Activated CD8-positive, alpha-beta memory T cell treated with anti-CD3 and anti-CD28 coated beads, Interleukin-2, amount 10 ng/mL, durations not matched to agents 7 days and 5 days (primary cell): ENCODE results near the gene MYLK. TPM values are rescaled to one million over a fixed set of nuclear protein-coding genes. Genes with fewer than 3 reads are reported as not detected.

Source experiments
- ATAC-seq: fragments of 150-1000 bp; cut with Tn5 transposase; one replicate; pipeline ENCODE4 v1.10.0; 2021; ENCODE audit warnings: moderate library complexity
- CTCF ChIA-PET: fragments of 350-600 bp; sonication (Branson Sonifier 250); formaldehyde crosslinking; loops from one replicate; lab custom pipeline; 2021; ENCODE audit warnings: antibody characterized with exemption; lab: Charles Lee
- DNase-seq: peaks from one replicate; pipeline ENCODE4 v3.0.0-alpha.2; 2020
- H3K27ac Mint-ChIP-seq: one replicate; pipeline ENCODE4 v1.8.0; 2021; ENCODE audit warnings: mild to moderate bottlenecking, mixed read lengths
- H3K27me3 Mint-ChIP-seq: one replicate; pipeline ENCODE4 v1.8.0; 2021; ENCODE audit warnings: mixed read lengths
- H3K36me3 Mint-ChIP-seq: one replicate; pipeline ENCODE4 v1.8.0; 2021; ENCODE audit warnings: mild to moderate bottlenecking, mixed read lengths
- H3K4me1 Mint-ChIP-seq: one replicate; pipeline ENCODE4 v1.8.0; 2021; ENCODE audit warnings: mixed read lengths
- H3K4me3 Mint-ChIP-seq: one replicate; pipeline ENCODE4 v1.8.0; 2021; ENCODE audit warnings: mild to moderate bottlenecking, moderate library complexity, mixed read lengths
- H3K9me3 Mint-ChIP-seq: one replicate; pipeline ENCODE4 v1.8.0; 2022; ENCODE audit warnings: low read depth, mixed read lengths
- total RNA-seq, 2 experiments: library from RNA; stranded (reverse); gene quantifications; one replicate each; pipeline ENCODE4 v1.2.3, GENCODE V29; 2021

The MYLK gene
- total RNA-seq, 2 experiments from 2014 or later, result 0.50 to 0.96 TPM

GRCh38 chr3:123638936-123639689, 245.0 kb downstream of the MYLK start:
- Mint-ChIP-seq H3K27ac (no peak overlapping the region), H3K4me3 (no peak overlapping the region), H3K9me3 (no peaks in the 10 kb centered on the region), H3K27me3 (no peaks in the 10 kb centered on the region), H3K4me1 (no peaks in the 10 kb centered on the region), H3K36me3 (no peaks in the 10 kb centered on the region)
- no peak for DNase-seq
- CTCF ChIA-PET, result interaction anchor here (4.4 kb wide), 1 partner anchor 84 kb away, joined by 38 read pairs; no protein-coding TSS in a partner anchor
- ATAC-seq, result no peak

- no peak overlapping the region for H3K4me3 Mint-ChIP-seq
- CTCF ChIA-PET, result no interaction called here
- H3K36me3 Mint-ChIP-seq, result no peaks in the 10 kb centered on the region
- ATAC-seq, result no peak
- H3K27me3 Mint-ChIP-seq, result no peaks in the 10 kb centered on the region
- no peaks in the 10 kb centered on the region for H3K9me3 Mint-ChIP-seq
- DNase-seq, result no peak
- H3K4me1 Mint-ChIP-seq, result no peaks in the 10 kb centered on the region
- no peak overlapping the region for H3K27ac Mint-ChIP-seq
These were observed 246.3 kb downstream of the MYLK start for GRCh38 chr3:123637841-123638240.

- H3K9me3 Mint-ChIP-seq, result no peaks in the 10 kb centered on the region
- no peaks in the 10 kb centered on the region for H3K36me3 Mint-ChIP-seq
- CTCF ChIA-PET, result no interaction called here
- no peak overlapping the region for H3K4me3 Mint-ChIP-seq
- H3K27me3 Mint-ChIP-seq, result no peaks in the 10 kb centered on the region
- no peaks in the 10 kb centered on the region for H3K4me1 Mint-ChIP-seq
- DNase-seq, result no peak
- H3K27ac Mint-ChIP-seq, result no peak overlapping the region
- no peak for ATAC-seq
These were observed 247.0 kb downstream of the MYLK start for GRCh38 chr3:123637131-123637530.

- CTCF ChIA-PET, result no interaction called here
- Mint-ChIP-seq H3K9me3 (no peaks in the 10 kb centered on the region), H3K36me3 (no peaks in the 10 kb centered on the region), H3K27ac (no peak overlapping the region), H3K4me3 (no peak overlapping the region), H3K27me3 (no peaks in the 10 kb centered on the region), H3K4me1 (no peaks in the 10 kb centered on the region)
- DNase-seq (no peak), ATAC-seq (no peak)
These were observed 247.7 kb downstream of the MYLK start for GRCh38 chr3:123636431-123636841.

GRCh38 chr3:123635717-123636116, 248.4 kb downstream of the MYLK start:
- Mint-ChIP-seq H3K4me3 (no peak overlapping the region), H3K4me1 (no peaks in the 10 kb centered on the region), H3K36me3 (no peaks in the 10 kb centered on the region), H3K27ac (no peak overlapping the region), H3K9me3 (no peaks in the 10 kb centered on the region), H3K27me3 (no peaks in the 10 kb centered on the region)
- CTCF ChIA-PET, result no interaction called here
- no peak for ATAC-seq
- no peak for DNase-seq

GRCh38 chr3:123635217-123635616, 248.9 kb downstream of the MYLK start:
- Mint-ChIP-seq H3K9me3 (no peaks in the 10 kb centered on the region), H3K27ac (no peak overlapping the region), H3K36me3 (no peaks in the 10 kb centered on the region), H3K27me3 (no peaks in the 10 kb centered on the region), H3K4me3 (no peak overlapping the region), H3K4me1 (no peaks in the 10 kb centered on the region)
- DNase-seq (no peak), ATAC-seq (no peak)
- CTCF ChIA-PET, result no interaction called here

- H3K4me1 Mint-ChIP-seq, result no peaks in the 10 kb centered on the region
- H3K4me3 Mint-ChIP-seq, result no peak overlapping the region
- ATAC-seq (no peak), DNase-seq (no peak)
- no peaks in the 10 kb centered on the region for H3K36me3 Mint-ChIP-seq
- no peaks in the 10 kb centered on the region for H3K27me3 Mint-ChIP-seq
- no peak overlapping the region for H3K27ac Mint-ChIP-seq
- CTCF ChIA-PET, result no interaction called here
- no peaks in the 10 kb centered on the region for H3K9me3 Mint-ChIP-seq
These were observed 249.7 kb downstream of the MYLK start for GRCh38 chr3:123634149-123635051.

GRCh38 chr3:123633530-123633929, 250.6 kb downstream of the MYLK start:
- CTCF ChIA-PET, result interaction anchor here (1.5 kb wide), 1 partner anchor 9 kb away, joined by 8 read pairs; no protein-coding TSS in a partner anchor
- Mint-ChIP-seq H3K27ac (no peak overlapping the region), H3K4me1 (no peaks in the 10 kb centered on the region), H3K9me3 (no peaks in the 10 kb centered on the region), H3K27me3 (no peaks in the 10 kb centered on the region), H3K4me3 (no peak overlapping the region), H3K36me3 (no peaks in the 10 kb centered on the region)
- no peak for ATAC-seq
- DNase-seq, result no peak

- Mint-ChIP-seq H3K27me3 (no peaks in the 10 kb centered on the region), H3K36me3 (no peaks in the 10 kb centered on the region), H3K27ac (no peak overlapping the region), H3K4me1 (no peaks in the 10 kb centered on the region), H3K4me3 (no peak overlapping the region), H3K9me3 (no peaks in the 10 kb centered on the region)
- ATAC-seq, result no peak
- CTCF ChIA-PET, result interaction anchor here (1.5 kb wide), 1 partner anchor 10 kb away, joined by 8 read pairs; no protein-coding TSS in a partner anchor
- no peak for DNase-seq
These were observed 251.9 kb downstream of the MYLK start for GRCh38 chr3:123632161-123632655.

GRCh38 chr3:123629747-123630047, 254.4 kb downstream of the MYLK start:
- DNase-seq (no peak), ATAC-seq (no peak)
- Mint-ChIP-seq H3K27me3 (no peaks in the 10 kb centered on the region), H3K27ac (no peak overlapping the region), H3K4me1 (no peaks in the 10 kb centered on the region), H3K4me3 (no peak overlapping the region), H3K36me3 (no peaks in the 10 kb centered on the region), H3K9me3 (no peaks in the 10 kb centered on the region)
- CTCF ChIA-PET, result no interaction called here

GRCh38 chr3:123628996-123629746, 255.0 kb downstream of the MYLK start:
- DNase-seq (no peak), ATAC-seq (no peak)
- Mint-ChIP-seq H3K9me3 (no peaks in the 10 kb centered on the region), H3K27ac (no peak overlapping the region), H3K27me3 (no peaks in the 10 kb centered on the region), H3K36me3 (no peaks in the 10 kb centered on the region), H3K4me1 (no peaks in the 10 kb centered on the region), H3K4me3 (no peak overlapping the region)
- CTCF ChIA-PET, result no interaction called here

GRCh38 chr3:123627673-123628670, 256.2 kb downstream of the MYLK start:
- Mint-ChIP-seq H3K27me3 (no peaks in the 10 kb centered on the region), H3K4me3 (no peak overlapping the region), H3K36me3 (no peaks in the 10 kb centered on the region), H3K27ac (no peak overlapping the region), H3K9me3 (no peaks in the 10 kb centered on the region), H3K4me1 (no peaks in the 10 kb centered on the region)
- DNase-seq (no peak), ATAC-seq (no peak)
- CTCF ChIA-PET, result no interaction called here
